Subcutaneous adipose tissue (tissue), 4 donors: ENCODE data around the gene WDR7. TPM values are rescaled to one million over a fixed set of nuclear protein-coding genes. Genes with fewer than 3 reads are reported as not detected.

Experiments
- total RNA-seq, 4 donors: library from RNA; depleted of rRNA; stranded (reverse); fragments of >200 nt; gene quantifications; one replicate each; pipeline ENCODE4 v1.1.0, GENCODE V29; 2016
- TF ChIP-seq, protein P1 (sequence below): fragments of 450-650 bp; IDR thresholded peaks from one replicate; pipeline ENCODE4 v1.5.1; 2016; ENCODE audit warnings: low read depth, mild to moderate bottlenecking, control low read depth, antibody characterized with exemption, moderate library complexity

WDR7 gene
- total RNA-seq, 4 donors from 2014 or later = 28.7 to 46.1 (median 37.4) TPM

- TF ChIP-seq, protein P1, sequence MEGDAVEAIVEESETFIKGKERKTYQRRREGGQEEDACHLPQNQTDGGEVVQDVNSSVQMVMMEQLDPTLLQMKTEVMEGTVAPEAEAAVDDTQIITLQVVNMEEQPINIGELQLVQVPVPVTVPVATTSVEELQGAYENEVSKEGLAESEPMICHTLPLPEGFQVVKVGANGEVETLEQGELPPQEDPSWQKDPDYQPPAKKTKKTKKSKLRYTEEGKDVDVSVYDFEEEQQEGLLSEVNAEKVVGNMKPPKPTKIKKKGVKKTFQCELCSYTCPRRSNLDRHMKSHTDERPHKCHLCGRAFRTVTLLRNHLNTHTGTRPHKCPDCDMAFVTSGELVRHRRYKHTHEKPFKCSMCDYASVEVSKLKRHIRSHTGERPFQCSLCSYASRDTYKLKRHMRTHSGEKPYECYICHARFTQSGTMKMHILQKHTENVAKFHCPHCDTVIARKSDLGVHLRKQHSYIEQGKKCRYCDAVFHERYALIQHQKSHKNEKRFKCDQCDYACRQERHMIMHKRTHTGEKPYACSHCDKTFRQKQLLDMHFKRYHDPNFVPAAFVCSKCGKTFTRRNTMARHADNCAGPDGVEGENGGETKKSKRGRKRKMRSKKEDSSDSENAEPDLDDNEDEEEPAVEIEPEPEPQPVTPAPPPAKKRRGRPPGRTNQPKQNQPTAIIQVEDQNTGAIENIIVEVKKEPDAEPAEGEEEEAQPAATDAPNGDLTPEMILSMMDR = no peak
These were observed 352.2 kb downstream of the WDR7 start for GRCh38 chr18:57003342-57003741.

GRCh38 chr18:57004366-57005121 lies 353.4 kb downstream of the WDR7 start:
- TF ChIP-seq, protein P1 = no peak

DNA sequence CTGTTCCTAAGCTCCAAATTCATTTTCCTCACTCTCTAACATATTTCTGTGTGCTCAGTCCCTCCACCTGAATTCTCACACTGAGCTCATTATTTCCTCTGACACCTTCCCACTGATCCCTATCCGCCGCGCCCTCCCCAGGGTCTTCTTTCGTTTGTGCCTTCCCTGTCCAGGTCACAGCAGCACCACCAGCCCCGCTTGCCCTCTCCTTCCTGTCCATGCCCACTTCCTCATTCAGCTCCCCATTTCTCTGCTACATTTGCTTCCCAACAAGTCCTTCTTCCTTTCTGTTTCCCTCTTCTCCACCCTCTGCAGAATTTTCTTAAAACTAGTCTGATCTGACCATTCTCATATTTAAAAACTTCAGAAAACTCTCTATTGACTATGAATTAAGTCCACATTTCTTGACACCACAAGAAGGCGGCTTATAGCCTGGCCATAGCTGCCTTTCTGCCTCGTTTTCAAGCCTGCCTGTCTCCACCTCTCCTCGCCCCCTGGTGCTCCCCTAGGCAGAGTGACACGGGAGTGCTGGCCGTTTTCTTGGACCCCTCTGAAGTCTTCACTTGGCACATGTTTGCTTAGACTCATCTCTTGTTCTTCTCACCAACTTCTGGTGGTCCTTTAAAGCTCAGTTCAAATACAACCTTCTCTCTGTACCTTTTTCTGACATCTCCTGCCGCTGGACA lies 357.0 kb downstream of the WDR7 start:
- TF ChIP-seq, protein P1 = no peak

- TF ChIP-seq, protein P1 = no peak
These were observed 358.7 kb downstream of the WDR7 start for GRCh38 chr18:57009844-57010243.

GRCh38 chr18:57014772-57015413 lies 363.7 kb downstream of the WDR7 start:
- TF ChIP-seq, protein P1 = no peak

GRCh38 chr18:57015451-57015850 lies 364.3 kb downstream of the WDR7 start:
- TF ChIP-seq, protein P1 = no peak

- TF ChIP-seq, protein P1 = no peak
These were observed 367.7 kb downstream of the WDR7 start for GRCh38 chr18:57018845-57019244.
